GM08714 (cell line): Measurements from ENCODE around the gene RBFOX2.

Experiments
- H3K4me3 ChIP-seq: fragments of 200-500 bp; sonication (Bioruptor generic); 2 replicates; pipeline ENCODE4 v1.5.1; 2014; ENCODE audit warnings: mild to moderate bottlenecking, low read length, inconsistent platforms
- ZNF274 ChIP-seq: IDR thresholded peaks from 2 replicates; pipeline ENCODE4 v1.6.1; 2012; ENCODE audit warnings: mild to moderate bottlenecking, low read depth, low read length

RBFOX2 gene

GRCh38 chr22:35904752-35905151, 123.9 kb downstream of the RBFOX2 start:
- no peak overlapping the region for H3K4me3 ChIP-seq
- TF ChIP-seq ZNF274, result no peak

- TF ChIP-seq ZNF274, result no peak
- no peak overlapping the region for H3K4me3 ChIP-seq
Observed at GRCh38 chr22:35904336-35904692, 124.3 kb downstream of the RBFOX2 start.

- TF ChIP-seq ZNF274, result no peak
- H3K4me3 ChIP-seq, result no peak overlapping the region
Observed at GRCh38 chr22:35903571-35904335, 124.9 kb downstream of the RBFOX2 start.

GRCh38 chr22:35900483-35901168, 128.0 kb downstream of the RBFOX2 start:
- no peak overlapping the region for H3K4me3 ChIP-seq
- TF ChIP-seq ZNF274, result no peak

GRCh38 chr22:35899736-35900135, 128.9 kb downstream of the RBFOX2 start:
- H3K4me3 ChIP-seq, result no peak overlapping the region
- no peak for TF ChIP-seq ZNF274

DNA sequence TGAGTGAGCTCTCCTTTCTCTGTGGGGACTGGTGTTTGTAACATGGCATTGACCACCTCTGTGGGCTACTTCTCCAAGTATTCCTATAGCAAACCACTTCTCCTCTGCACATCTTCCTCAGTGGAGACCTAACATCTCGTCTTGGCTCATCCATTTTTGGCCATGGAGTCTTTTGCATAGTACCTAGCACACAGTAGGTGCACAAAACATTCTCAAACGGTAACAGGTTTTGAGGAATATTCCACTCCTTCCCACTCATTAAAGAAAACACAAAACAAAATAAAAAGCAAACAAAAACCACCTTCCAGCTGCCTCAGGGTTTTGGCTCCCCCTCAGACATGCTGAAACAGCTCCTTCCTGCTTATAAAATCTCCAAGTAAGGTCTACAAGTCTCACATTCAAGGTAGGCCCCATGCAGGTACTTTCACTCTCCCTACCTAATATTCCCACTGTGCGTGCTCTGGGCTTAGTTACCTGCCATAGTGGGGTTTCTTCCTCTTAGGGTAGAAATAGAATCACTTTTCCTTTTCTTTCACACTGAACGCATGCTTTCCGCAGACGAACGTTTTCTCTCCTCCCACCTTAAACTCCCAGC, 132.4 kb downstream of the RBFOX2 start:
- no peak for TF ChIP-seq ZNF274
- no peak overlapping the region for H3K4me3 ChIP-seq

GRCh38 chr22:35894937-35895708, 133.5 kb downstream of the RBFOX2 start:
- no peak for TF ChIP-seq ZNF274
- H3K4me3 ChIP-seq, result no peak overlapping the region

GRCh38 chr22:35894464-35894878, 134.2 kb downstream of the RBFOX2 start:
- H3K4me3 ChIP-seq, result no peak overlapping the region

DNA sequence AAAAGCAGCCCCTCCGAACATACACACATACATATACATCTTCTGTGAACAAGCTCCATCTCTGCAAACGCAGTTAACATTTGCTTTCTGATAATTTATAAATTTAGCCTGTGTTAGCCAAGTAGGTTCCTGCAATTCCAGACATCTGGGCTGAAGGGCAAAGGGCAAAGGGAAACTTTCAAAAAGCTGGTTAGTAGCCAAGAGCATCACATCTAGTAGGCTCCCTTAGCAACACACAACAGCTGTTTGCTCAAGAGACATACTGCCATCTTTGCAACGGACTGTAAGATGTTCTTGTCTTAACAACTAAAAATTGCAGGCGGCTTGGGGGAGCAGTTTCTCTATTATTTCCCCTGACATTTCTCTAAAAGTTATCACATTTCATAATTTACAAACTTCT, 134.9 kb downstream of the RBFOX2 start:
- no peak for TF ChIP-seq ZNF274
- no peak overlapping the region for H3K4me3 ChIP-seq

More at GRCh38 chr22:35894464-35894878, 134.2 kb downstream of the RBFOX2 start:
- TF ChIP-seq ZNF274, result no peak

DNA sequence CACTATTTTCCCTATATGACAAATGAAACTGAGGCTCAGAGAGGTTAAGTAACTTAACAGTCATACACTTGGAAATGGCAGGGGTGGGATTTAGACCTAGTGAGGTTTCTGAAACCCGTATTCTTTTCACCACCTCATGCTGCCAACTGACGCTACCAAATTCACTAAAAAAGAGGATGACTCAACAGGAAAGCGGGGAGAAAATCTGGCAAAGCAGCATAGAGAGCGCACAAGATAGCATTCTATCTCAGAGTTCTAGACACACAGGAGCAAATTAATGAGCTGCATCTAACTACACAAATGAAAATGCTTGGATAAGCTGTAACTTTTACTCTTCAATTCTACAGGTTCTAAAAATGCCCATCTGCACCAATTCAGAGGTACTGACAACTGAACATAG, 136.4 kb downstream of the RBFOX2 start:
- no peak overlapping the region for H3K4me3 ChIP-seq
- TF ChIP-seq ZNF274, result no peak

DNA sequence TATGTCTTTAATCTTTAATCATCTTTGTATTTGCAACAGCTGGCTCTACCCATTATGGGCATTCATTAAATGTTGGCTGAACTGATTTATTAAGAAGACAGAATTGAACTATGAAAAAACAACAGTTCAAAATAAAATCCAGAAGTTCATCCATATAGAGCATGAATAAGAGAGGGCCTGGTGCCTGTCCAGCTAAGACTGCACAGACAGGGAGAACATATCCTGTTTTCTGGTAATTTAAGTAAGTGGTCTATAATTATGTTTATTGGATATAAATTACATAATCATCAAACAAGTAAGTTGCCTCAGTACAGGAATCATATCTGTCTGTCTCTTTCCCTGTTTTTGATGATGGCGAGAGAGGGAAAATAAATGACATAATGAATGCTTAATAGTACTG, 137.2 kb downstream of the RBFOX2 start:
- TF ChIP-seq ZNF274, result no peak
- H3K4me3 ChIP-seq, result no peak overlapping the region

DNA sequence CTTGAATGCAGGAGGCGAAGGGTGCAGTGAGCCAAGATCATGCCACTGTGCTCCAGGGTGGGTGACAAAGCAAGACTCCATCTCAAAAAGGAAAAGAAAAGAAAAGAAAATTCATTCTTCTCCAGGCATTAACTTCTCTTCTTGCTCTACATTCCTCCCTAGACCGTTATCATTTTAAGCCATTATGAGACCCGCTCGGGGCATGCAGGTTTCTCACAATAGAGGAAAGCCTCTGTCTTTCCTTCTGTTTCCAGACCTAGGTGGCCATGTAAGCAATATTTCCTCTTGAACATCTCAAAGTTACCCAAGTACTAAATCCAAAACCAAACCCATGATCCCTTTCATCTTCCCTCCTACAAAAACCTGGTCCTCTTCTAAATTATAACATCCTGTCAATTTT, 139.6 kb downstream of the RBFOX2 start:
- no peak overlapping the region for H3K4me3 ChIP-seq
- TF ChIP-seq ZNF274, result no peak

GRCh38 chr22:35888181-35888870, 140.3 kb downstream of the RBFOX2 start:
- no peak overlapping the region for H3K4me3 ChIP-seq
- TF ChIP-seq ZNF274, result no peak
